ENCODE data around the gene SCFD2. TPM values are rescaled to one million over a fixed set of nuclear protein-coding genes. Genes with fewer than 3 reads are reported as not detected.

The SCFD2 gene
- total and polyA plus RNA-seq, 4 donors = 5.2 to 28.7 (median 16.4) TPM

- TF ChIP-seq CTCF (IDR thresholded peaks at IDR 0.05; ENCODE audit: control extremely low read depth, extremely low read depth) = no peak
- ATAC-seq (ENCODE audit: insufficient read depth, low FRiP score) (no peak), DNase-seq (no peak)
- no peaks in the 10 kb centered on the region for H3K36me3 ChIP-seq (ENCODE audit: control insufficient read depth in 4 of 4, insufficient read depth in 4 of 4, low read length in 4 of 4)
- no peaks in the 10 kb centered on the region for H3K9me3 ChIP-seq (ENCODE audit: control insufficient read depth in 4 of 4, insufficient read depth in 3 of 4, low read length in 3 of 4)
- WGBS, 2 donors = 97% methylated on average over 1 of the region's 1 CpG
- H3K4me3 ChIP-seq = no peak overlapping the region
- H3K9ac ChIP-seq (ENCODE audit: insufficient read depth in 1 of 2, low read length in 2 of 2) = no peak overlapping the region
- no peak overlapping the region for H3K27ac ChIP-seq (ENCODE audit: low read depth in 1 of 2, low read length in 1 of 2)
- no peaks in the 10 kb centered on the region for H3K27me3 ChIP-seq (ENCODE audit: control insufficient read depth in 3 of 3, insufficient read depth in 3 of 3, low read length in 2 of 3)
- peaks cover 0 to 11% (median 0%) of the 10 kb centered on the region in 5 donors for H3K4me1 ChIP-seq (ENCODE audit: control insufficient read depth in 5 of 5, insufficient read depth in 5 of 5, low read length in 5 of 5)
Observed at GRCh38 chr4:53049528-53049927, 316.3 kb downstream of the SCFD2 start.

GRCh38 chr4:53044651-53044960, 321.3 kb downstream of the SCFD2 start:
- no peak for TF ChIP-seq CTCF (IDR thresholded peaks at IDR 0.05; ENCODE audit: control extremely low read depth, extremely low read depth)
- Histone ChIP-seq H3K9ac (ENCODE audit: insufficient read depth in 1 of 2, low read length in 2 of 2) (no peak overlapping the region), H3K36me3 (ENCODE audit: control insufficient read depth in 4 of 4, insufficient read depth in 4 of 4, low read length in 4 of 4) (no peaks in the 10 kb centered on the region), H3K9me3 (ENCODE audit: control insufficient read depth in 4 of 4, insufficient read depth in 3 of 4, low read length in 3 of 4) (no peaks in the 10 kb centered on the region), H3K4me1 (ENCODE audit: control insufficient read depth in 5 of 5, insufficient read depth in 5 of 5, low read length in 5 of 5) (peaks cover 0 to 8% (median 0%) of the 10 kb centered on the region in 5 donors), H3K27ac (ENCODE audit: low read depth in 1 of 2, low read length in 1 of 2) (no peak overlapping the region), H3K4me3 (no peak overlapping the region), H3K27me3 (ENCODE audit: control insufficient read depth in 3 of 3, insufficient read depth in 3 of 3, low read length in 2 of 3) (no peaks in the 10 kb centered on the region)
- no peak for ATAC-seq (ENCODE audit: insufficient read depth, low FRiP score)
- peak in 2 of 3 donors; percentile 38 to 53 for DNase-seq
- WGBS, 2 donors = 86 to 87% methylated on average over 2 of the region's 2 CpGs

- no peak for TF ChIP-seq CTCF (IDR thresholded peaks at IDR 0.05; ENCODE audit: control extremely low read depth, extremely low read depth)
- Histone ChIP-seq H3K9ac (ENCODE audit: insufficient read depth in 1 of 2, low read length in 2 of 2) (no peak overlapping the region), H3K4me1 (ENCODE audit: control insufficient read depth in 5 of 5, insufficient read depth in 5 of 5, low read length in 5 of 5) (peaks cover 0 to 8% (median 0%) of the 10 kb centered on the region in 5 donors), H3K4me3 (no peak overlapping the region), H3K36me3 (ENCODE audit: control insufficient read depth in 4 of 4, insufficient read depth in 4 of 4, low read length in 4 of 4) (no peaks in the 10 kb centered on the region), H3K27ac (ENCODE audit: low read depth in 1 of 2, low read length in 1 of 2) (no peak overlapping the region), H3K27me3 (ENCODE audit: control insufficient read depth in 3 of 3, insufficient read depth in 3 of 3, low read length in 2 of 3) (no peaks in the 10 kb centered on the region), H3K9me3 (ENCODE audit: control insufficient read depth in 4 of 4, insufficient read depth in 3 of 4, low read length in 3 of 4) (no peaks in the 10 kb centered on the region)
- ATAC-seq (ENCODE audit: insufficient read depth, low FRiP score) = no peak
- no peak for DNase-seq
- 78 to 86% methylated on average over 4 of the region's 4 CpGs for WGBS, 2 donors
Observed at GRCh38 chr4:53043891-53044650, 321.8 kb downstream of the SCFD2 start.

GRCh38 chr4:53043055-53043454, 322.8 kb downstream of the SCFD2 start:
- no peak for DNase-seq
- Histone ChIP-seq H3K9ac (ENCODE audit: insufficient read depth in 1 of 2, low read length in 2 of 2) (no peak overlapping the region), H3K4me3 (no peak overlapping the region), H3K27me3 (ENCODE audit: control insufficient read depth in 3 of 3, insufficient read depth in 3 of 3, low read length in 2 of 3) (no peaks in the 10 kb centered on the region), H3K4me1 (ENCODE audit: control insufficient read depth in 5 of 5, insufficient read depth in 5 of 5, low read length in 5 of 5) (peaks cover 0 to 8% (median 0%) of the 10 kb centered on the region in 5 donors), H3K9me3 (ENCODE audit: control insufficient read depth in 4 of 4, insufficient read depth in 3 of 4, low read length in 3 of 4) (no peaks in the 10 kb centered on the region), H3K36me3 (ENCODE audit: control insufficient read depth in 4 of 4, insufficient read depth in 4 of 4, low read length in 4 of 4) (no peaks in the 10 kb centered on the region), H3K27ac (ENCODE audit: low read depth in 1 of 2, low read length in 1 of 2) (no peak overlapping the region)
- WGBS, 2 donors = 76 to 83% methylated on average over 3 of the region's 3 CpGs
- no peak for ATAC-seq (ENCODE audit: insufficient read depth, low FRiP score)
- TF ChIP-seq CTCF (IDR thresholded peaks at IDR 0.05; ENCODE audit: control extremely low read depth, extremely low read depth) = no peak

Data from lung (tissue), 12 donors.